Activated CD8-positive, alpha-beta memory T cell treated with anti-CD3 and anti-CD28 coated beads, Interleukin-2, amount 10 ng/mL, durations not matched to agents 7 days and 5 days (primary cell): Measurements from ENCODE around the gene ASNS. TPM values are rescaled to one million over a fixed set of nuclear protein-coding genes. Genes with fewer than 3 reads are reported as not detected.
"Not testable (repeated sequence)": the region's sequence is repeated elsewhere in the genome, so short reads cannot be mapped to it uniquely, and the experiment has no call there.

Source experiments
- ATAC-seq: fragments of 150-1000 bp; cut with Tn5 transposase; one replicate; pipeline ENCODE4 v1.10.0; 2021; ENCODE audit warnings: moderate library complexity
- CTCF ChIA-PET: fragments of 350-600 bp; sonication (Branson Sonifier 250); formaldehyde crosslinking; loops from one replicate; lab custom pipeline; 2021; ENCODE audit warnings: antibody characterized with exemption; lab: Charles Lee
- DNase-seq: peaks from one replicate; pipeline ENCODE4 v3.0.0-alpha.2; 2020
- H3K27ac Mint-ChIP-seq: one replicate; pipeline ENCODE4 v1.8.0; 2021; ENCODE audit warnings: mild to moderate bottlenecking, mixed read lengths
- H3K27me3 Mint-ChIP-seq: one replicate; pipeline ENCODE4 v1.8.0; 2021; ENCODE audit warnings: mixed read lengths
- H3K36me3 Mint-ChIP-seq: one replicate; pipeline ENCODE4 v1.8.0; 2021; ENCODE audit warnings: mild to moderate bottlenecking, mixed read lengths
- H3K4me1 Mint-ChIP-seq: one replicate; pipeline ENCODE4 v1.8.0; 2021; ENCODE audit warnings: mixed read lengths
- H3K4me3 Mint-ChIP-seq: one replicate; pipeline ENCODE4 v1.8.0; 2021; ENCODE audit warnings: mild to moderate bottlenecking, moderate library complexity, mixed read lengths
- H3K9me3 Mint-ChIP-seq: one replicate; pipeline ENCODE4 v1.8.0; 2022; ENCODE audit warnings: low read depth, mixed read lengths
- total RNA-seq, 2 experiments: library from RNA; stranded (reverse); gene quantifications; one replicate each; pipeline ENCODE4 v1.2.3, GENCODE V29; 2021

ASNS gene
- total RNA-seq = 10 to 100 TPM; 60.1 to 92.5 TPM

GRCh38 chr7:97872025-97872669, at the start of gene ASNS:
Gene ASNS, minus strand, starts transcription at chr7:97872408. Its CDS starts 3,252 bp downstream, at chr7:97869156.
- peak within 1 kb of the TSS; percentile 86 for H3K4me3 Mint-ChIP-seq
- H3K36me3 Mint-ChIP-seq = peaks cover 12% of the 10 kb centered on the region
- ATAC-seq = peak; percentile 96
- peak within 1 kb of the TSS; percentile 88 for H3K27ac Mint-ChIP-seq
- CTCF ChIA-PET = interaction anchor here (0.5 to 1.2 kb wide), 7 partner anchors 37 to 756 kb away, joined by 3 to 4 read pairs (median 3); partner anchors contain the start of gene OCM2
- peak; percentile 95 for DNase-seq
- H3K4me1 Mint-ChIP-seq = peaks cover 22% of the 10 kb centered on the region
- no peaks in the 10 kb centered on the region for H3K9me3 Mint-ChIP-seq
- no peaks in the 10 kb centered on the region for H3K27me3 Mint-ChIP-seq

GRCh38 chr7:97921254-97921653, 49.0 kb upstream of the ASNS start:
- CTCF ChIA-PET, H3K9me3 Mint-ChIP-seq, ATAC-seq, H3K4me3 Mint-ChIP-seq, H3K36me3 Mint-ChIP-seq, H3K4me1 Mint-ChIP-seq, DNase-seq, H3K27ac Mint-ChIP-seq, H3K27me3 Mint-ChIP-seq: not testable (repeated sequence)

DNA sequence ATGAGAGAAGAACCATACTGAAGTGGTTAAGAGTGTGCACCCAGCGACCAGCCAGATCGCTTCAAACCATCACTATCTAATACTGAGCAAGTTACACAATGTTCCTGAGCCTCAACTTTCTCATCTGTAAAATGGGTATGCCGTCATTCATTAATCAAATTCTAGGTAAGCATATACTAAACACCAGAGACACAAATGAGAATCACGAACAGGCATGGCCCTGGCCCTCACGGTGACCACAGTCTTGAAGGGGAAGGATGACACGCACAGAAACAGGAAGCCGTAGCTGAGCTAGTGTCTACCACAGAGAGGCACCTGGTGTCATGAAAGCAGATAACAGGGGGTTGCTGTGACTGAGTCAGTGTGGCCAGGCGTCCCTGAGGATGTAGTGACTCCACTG, 43.1 kb upstream of the ASNS start:
- ATAC-seq, H3K9me3 Mint-ChIP-seq, H3K4me3 Mint-ChIP-seq, CTCF ChIA-PET, H3K36me3 Mint-ChIP-seq, H3K27me3 Mint-ChIP-seq: not testable (repeated sequence)
- peak; percentile 54 for DNase-seq
- Mint-ChIP-seq H3K4me1 (peaks cover 14% of the 10 kb centered on the region), H3K27ac (peak overlapping the region; percentile 54)

GRCh38 chr7:97912294-97912693, 40.1 kb upstream of the ASNS start:
- H3K27me3 Mint-ChIP-seq, H3K36me3 Mint-ChIP-seq, ATAC-seq, H3K9me3 Mint-ChIP-seq, CTCF ChIA-PET, H3K4me3 Mint-ChIP-seq, H3K27ac Mint-ChIP-seq, DNase-seq: not testable (repeated sequence)
- H3K4me1 Mint-ChIP-seq = peaks cover 14% of the 10 kb centered on the region

DNA sequence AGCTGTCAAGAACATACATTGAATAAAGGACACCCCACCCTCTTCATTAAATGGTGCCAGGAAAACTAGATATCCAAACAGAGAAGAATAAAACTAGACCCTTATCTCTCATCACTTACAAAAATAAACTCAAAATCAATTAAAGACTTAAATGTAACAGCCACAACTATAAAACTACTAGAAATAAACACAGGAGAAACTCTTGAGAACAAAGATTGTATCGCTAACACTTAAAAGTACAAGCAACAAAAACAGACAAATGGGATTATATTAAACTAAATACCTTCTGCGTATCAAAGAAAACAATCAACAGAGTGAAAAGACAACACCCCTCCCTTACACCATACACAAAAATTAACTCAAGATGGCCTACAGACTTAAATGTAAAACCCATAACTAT, 24.7 kb upstream of the ASNS start:
- CTCF ChIA-PET = not testable (repeated sequence)

GRCh38 chr7:97891721-97892120, 19.5 kb upstream of the ASNS start:
- ATAC-seq, CTCF ChIA-PET: not testable (repeated sequence)

More for the DNA sequence above, 24.7 kb upstream of the ASNS start:
- not testable (repeated sequence) for H3K9me3 Mint-ChIP-seq, H3K4me1 Mint-ChIP-seq, ATAC-seq, H3K4me3 Mint-ChIP-seq, H3K27ac Mint-ChIP-seq, DNase-seq, H3K36me3 Mint-ChIP-seq, H3K27me3 Mint-ChIP-seq

GRCh38 chr7:97879527-97879926, 7.3 kb upstream of the ASNS start:
- H3K4me3 Mint-ChIP-seq, H3K36me3 Mint-ChIP-seq, CTCF ChIA-PET, H3K27ac Mint-ChIP-seq, H3K9me3 Mint-ChIP-seq, ATAC-seq, H3K4me1 Mint-ChIP-seq, H3K27me3 Mint-ChIP-seq: not testable (repeated sequence)
- DNase-seq = peak; percentile 45

More at GRCh38 chr7:97891721-97892120, 19.5 kb upstream of the ASNS start:
- H3K27me3 Mint-ChIP-seq, H3K4me1 Mint-ChIP-seq, H3K4me3 Mint-ChIP-seq, DNase-seq, H3K27ac Mint-ChIP-seq, H3K36me3 Mint-ChIP-seq, H3K9me3 Mint-ChIP-seq: not testable (repeated sequence)

DNA sequence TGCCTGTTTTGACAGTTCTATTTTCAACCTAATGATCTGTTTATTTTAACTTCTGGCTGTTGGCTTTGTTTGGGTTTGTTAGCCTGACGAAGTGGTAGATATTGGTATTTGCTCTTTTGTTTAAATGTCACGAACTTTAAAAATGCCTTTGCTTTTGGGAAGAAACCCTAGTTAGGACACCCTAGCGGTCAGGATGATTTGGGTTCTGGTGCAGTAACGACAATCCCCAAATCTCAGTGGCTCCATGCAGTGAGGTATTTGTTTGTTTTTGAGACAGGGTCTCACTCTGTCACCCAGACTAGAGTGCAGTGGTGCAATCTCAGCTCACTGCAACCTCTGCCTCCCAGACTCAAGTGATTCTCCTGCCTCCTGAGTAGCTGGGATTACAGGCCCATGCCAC, 2.7 kb upstream of the ASNS start:
- H3K36me3 Mint-ChIP-seq, ATAC-seq, H3K9me3 Mint-ChIP-seq, H3K27me3 Mint-ChIP-seq, DNase-seq, CTCF ChIA-PET, H3K27ac Mint-ChIP-seq, H3K4me3 Mint-ChIP-seq: not testable (repeated sequence)
- H3K4me1 Mint-ChIP-seq = peaks cover 22% of the 10 kb centered on the region

DNA sequence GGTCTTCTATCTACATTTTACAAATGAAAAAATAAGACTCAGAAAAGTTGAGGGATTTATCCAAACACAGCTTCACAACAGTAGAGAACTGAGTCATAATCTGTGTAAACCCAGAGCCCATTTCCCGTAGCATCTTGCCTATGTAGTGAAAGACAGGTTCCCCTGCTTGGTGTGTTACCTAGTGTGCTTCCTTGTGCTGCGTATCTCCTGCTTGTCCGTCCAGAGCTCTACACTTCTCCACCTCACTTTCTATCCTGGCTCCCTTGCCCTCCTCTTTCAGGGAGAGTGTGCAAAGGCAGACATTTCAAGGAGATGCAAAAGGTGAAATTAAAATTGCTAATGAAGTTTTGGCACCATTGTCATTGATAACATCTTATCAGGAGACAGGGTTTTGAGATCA, 1.4 kb upstream of the ASNS start:
- H3K4me1 Mint-ChIP-seq = peaks cover 22% of the 10 kb centered on the region
- ATAC-seq (no peak), DNase-seq (no peak)
- H3K9me3 Mint-ChIP-seq = peaks cover 3% of the 10 kb centered on the region
- H3K27me3 Mint-ChIP-seq = no peaks in the 10 kb centered on the region
- no peak overlapping the region for H3K4me3 Mint-ChIP-seq
- peaks cover 10% of the 10 kb centered on the region for H3K36me3 Mint-ChIP-seq
- H3K27ac Mint-ChIP-seq = no peak overlapping the region
- CTCF ChIA-PET = no interaction called here

DNA sequence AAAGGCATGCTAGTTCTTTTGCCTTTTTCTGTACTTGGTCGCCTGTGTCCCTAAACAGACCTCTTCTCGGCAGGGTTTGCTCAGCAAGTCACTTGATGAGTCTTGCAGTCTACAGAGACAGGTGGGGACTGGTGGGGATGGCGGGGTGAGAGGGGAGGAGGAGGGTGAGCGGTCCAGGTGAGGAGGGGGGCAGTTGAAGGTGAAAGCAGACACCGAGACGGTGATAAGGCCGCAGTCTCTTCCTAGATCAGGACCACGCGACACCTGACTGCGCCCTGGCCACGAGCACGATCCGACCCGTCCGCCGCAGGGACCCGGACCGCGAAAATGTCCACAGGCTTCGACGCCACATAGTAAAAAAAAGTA, 566 bp downstream of the ASNS start:
- no peak for DNase-seq
- Mint-ChIP-seq H3K27ac (peak overlapping the region; percentile 88), H3K27me3 (no peaks in the 10 kb centered on the region), H3K4me1 (peaks cover 22% of the 10 kb centered on the region), H3K4me3 (peak overlapping the region; percentile 86), H3K36me3 (peaks cover 13% of the 10 kb centered on the region), H3K9me3 (no peaks in the 10 kb centered on the region)
- ATAC-seq = peak; percentile 25
- CTCF ChIA-PET = interaction anchor here (0.7 to 1.2 kb wide), 3 partner anchors 43 to 1744 kb away, joined by 3 to 4 read pairs (median 3); no protein-coding TSS in a partner anchor

- CTCF ChIA-PET = interaction anchor here (0.9 kb wide), 1 partner anchor 153 kb away, joined by 3 read pairs; no protein-coding TSS in a partner anchor
- no peak for ATAC-seq
- DNase-seq = no peak
- Mint-ChIP-seq H3K9me3 (no peaks in the 10 kb centered on the region), H3K4me1 (peaks cover 26% of the 10 kb centered on the region), H3K27ac (no peak overlapping the region), H3K4me3 (no peak overlapping the region), H3K36me3 (peaks cover 25% of the 10 kb centered on the region), H3K27me3 (no peaks in the 10 kb centered on the region)
These were observed 3.4 kb downstream of the ASNS start for GRCh38 chr7:97868788-97869187.

GRCh38 chr7:97868314-97868713, 3.9 kb downstream of the ASNS start:
- no peaks in the 10 kb centered on the region for H3K9me3 Mint-ChIP-seq
- no peaks in the 10 kb centered on the region for H3K27me3 Mint-ChIP-seq
- peaks cover 27% of the 10 kb centered on the region for H3K36me3 Mint-ChIP-seq
- peaks cover 24% of the 10 kb centered on the region for H3K4me1 Mint-ChIP-seq
- CTCF ChIA-PET = interaction anchor here (0.9 kb wide), 1 partner anchor 154 kb away, joined by 3 read pairs; no protein-coding TSS in a partner anchor
- DNase-seq = no peak
- no peak overlapping the region for H3K27ac Mint-ChIP-seq
- H3K4me3 Mint-ChIP-seq = no peak overlapping the region
- ATAC-seq = no peak

GRCh38 chr7:97865104-97865503, 7.1 kb downstream of the ASNS start:
- H3K9me3 Mint-ChIP-seq = no peaks in the 10 kb centered on the region
- H3K36me3 Mint-ChIP-seq = peaks cover 39% of the 10 kb centered on the region
- ATAC-seq (no peak), DNase-seq (no peak)
- H3K4me3 Mint-ChIP-seq = no peak overlapping the region
- H3K27me3 Mint-ChIP-seq = no peaks in the 10 kb centered on the region
- no peak overlapping the region for H3K27ac Mint-ChIP-seq
- peaks cover 20% of the 10 kb centered on the region for H3K4me1 Mint-ChIP-seq
- CTCF ChIA-PET = interaction anchor here (1.3 kb wide), 1 partner anchor 761 kb away, joined by 3 read pairs; no protein-coding TSS in a partner anchor

DNA sequence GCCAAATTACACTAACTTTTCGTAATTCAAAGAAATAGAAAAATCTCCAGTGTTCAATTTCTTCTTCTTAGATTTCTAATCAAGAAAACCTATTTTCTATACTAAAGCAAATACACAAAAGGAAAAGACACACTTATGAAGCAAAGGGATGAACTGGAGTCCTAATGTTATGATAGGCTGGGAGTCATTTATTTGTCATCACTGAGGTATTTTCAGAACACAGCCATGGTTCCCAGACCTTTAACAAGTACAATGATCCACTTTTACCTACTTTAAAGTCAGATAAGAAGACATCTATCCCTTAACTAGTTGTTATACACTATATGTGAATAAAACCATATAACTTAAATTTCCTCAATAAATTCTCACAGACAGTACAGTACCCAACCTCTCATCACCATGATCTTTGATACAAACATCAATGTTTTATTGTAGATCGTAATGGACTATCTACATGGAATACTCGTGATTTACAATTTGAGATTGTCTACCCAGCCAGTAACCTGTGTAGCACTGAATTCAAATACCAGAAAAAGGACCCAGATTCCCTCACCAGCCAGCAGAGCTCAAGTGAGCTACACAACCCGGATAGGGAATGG, 12.5 kb downstream of the ASNS start:
- Mint-ChIP-seq H3K9me3 (no peaks in the 10 kb centered on the region), H3K36me3 (peaks cover 49% of the 10 kb centered on the region), H3K27ac (no peak overlapping the region), H3K4me3 (no peak overlapping the region), H3K27me3 (no peaks in the 10 kb centered on the region), H3K4me1 (peaks cover 13% of the 10 kb centered on the region)
- ATAC-seq (no peak), DNase-seq (no peak)
- CTCF ChIA-PET = no interaction called here
